ENCODE measurements around the gene MALRD1. TPM values are rescaled to one million over a fixed set of nuclear protein-coding genes. Genes with fewer than 3 reads are reported as not detected.

The MALRD1 gene
- total RNA-seq, 4 donors from 2014 or later: 0.33 to 7.5 (median 1.1) TPM

- Histone ChIP-seq H3K9me3 (no peaks in the 10 kb centered on the region), H3K27me3 (no peaks in the 10 kb centered on the region), H3K36me3 (no peaks in the 10 kb centered on the region), H3K27ac (replicated peaks in 1 of 4) (no peak overlapping the region), H3K4me1 (no peaks in the 10 kb centered on the region), H3K4me3 (no peak overlapping the region)
- no peak for DNase-seq (ENCODE audit: extremely low spot score)
- WGBS: 92% methylated on average over 9 of the region's 9 CpGs
- TF ChIP-seq EP300 (IDR thresholded peaks at IDR 0.05): no peak
- no peak for TF ChIP-seq POLR2A (IDR thresholded peaks at IDR 0.05; ENCODE audit: low read depth)
- TF ChIP-seq CTCF (IDR thresholded peaks at IDR 0.05): no peak
- no peak for TF ChIP-seq POLR2AphosphoS5 (IDR thresholded peaks at IDR 0.05)
- intact Hi-C loops (cut with DNase I): no loop called here
These were observed 546.7 kb downstream of the MALRD1 start for GRCh38 chr10:19595212-19595845.

DNA sequence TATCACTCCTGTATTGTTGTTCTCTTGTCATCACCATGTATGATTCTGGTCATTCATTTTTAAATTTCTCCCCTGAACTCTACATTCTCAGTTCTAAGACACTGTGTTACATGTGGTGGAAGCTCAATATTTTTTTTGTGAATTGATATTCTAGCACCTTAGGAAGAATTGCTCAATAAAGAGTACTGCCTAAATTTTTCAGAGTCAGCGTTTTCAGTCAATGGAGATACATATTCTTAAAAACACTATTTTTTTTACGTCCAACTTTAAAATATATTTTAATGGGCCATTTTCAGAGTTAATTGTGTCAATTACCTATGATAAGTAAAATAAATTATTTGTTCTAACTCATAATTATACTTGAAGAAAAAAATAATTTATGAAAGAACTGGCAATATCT lies 557.2 kb downstream of the MALRD1 start:
- WGBS: 95% methylated on average over 2 of the region's 2 CpGs
- Histone ChIP-seq H3K27ac (replicated peaks in 1 of 4) (no peak overlapping the region), H3K4me3 (no peak overlapping the region), H3K9me3 (no peaks in the 10 kb centered on the region), H3K27me3 (no peaks in the 10 kb centered on the region), H3K4me1 (no peaks in the 10 kb centered on the region), H3K36me3 (no peaks in the 10 kb centered on the region)
- intact Hi-C loops (cut with DNase I): no loop called here
- no peak for TF ChIP-seq CTCF (IDR thresholded peaks at IDR 0.05)
- TF ChIP-seq POLR2A (IDR thresholded peaks at IDR 0.05; ENCODE audit: low read depth): no peak
- no peak for TF ChIP-seq POLR2AphosphoS5 (IDR thresholded peaks at IDR 0.05)
- TF ChIP-seq EP300 (IDR thresholded peaks at IDR 0.05): no peak
- DNase-seq (ENCODE audit: extremely low spot score): no peak

DNA sequence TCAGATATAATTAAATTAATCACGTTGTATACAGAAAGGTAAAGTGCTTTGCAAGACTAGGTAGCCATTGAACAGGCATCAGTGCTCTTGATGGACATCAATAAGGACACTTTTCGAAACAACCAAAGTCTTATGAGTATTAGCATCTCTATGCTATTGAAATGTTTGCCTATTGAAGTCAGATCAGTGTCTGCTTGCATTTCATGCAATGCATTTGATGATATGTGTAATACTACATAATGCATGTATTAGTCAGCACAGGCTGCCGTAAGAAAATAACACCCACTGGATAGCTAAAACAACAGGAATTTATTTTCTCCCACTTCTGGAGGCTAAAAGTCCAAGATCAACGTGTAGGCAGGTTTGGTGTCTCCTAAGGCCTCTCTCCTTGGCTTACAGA lies 558.4 kb downstream of the MALRD1 start:
- no peaks in the 10 kb centered on the region for H3K9me3 ChIP-seq
- H3K27me3 ChIP-seq: no peaks in the 10 kb centered on the region
- no peak overlapping the region for H3K4me3 ChIP-seq
- DNase-seq (ENCODE audit: extremely low spot score): no peak
- intact Hi-C loops (cut with DNase I): no loop called here
- 90% methylated on average over 4 of the region's 4 CpGs for WGBS
- H3K27ac ChIP-seq (replicated peaks in 1 of 4): no peak overlapping the region
- H3K4me1 ChIP-seq: no peaks in the 10 kb centered on the region
- TF ChIP-seq POLR2AphosphoS5 (IDR thresholded peaks at IDR 0.05): no peak
- no peak for TF ChIP-seq EP300 (IDR thresholded peaks at IDR 0.05)
- no peak for TF ChIP-seq CTCF (IDR thresholded peaks at IDR 0.05)
- TF ChIP-seq POLR2A (IDR thresholded peaks at IDR 0.05; ENCODE audit: low read depth): no peak
- no peaks in the 10 kb centered on the region for H3K36me3 ChIP-seq

- no peaks in the 10 kb centered on the region for H3K27me3 ChIP-seq
- DNase-seq (ENCODE audit: extremely low spot score): no peak
- H3K36me3 ChIP-seq: no peaks in the 10 kb centered on the region
- H3K9me3 ChIP-seq: no peaks in the 10 kb centered on the region
- no peak overlapping the region for H3K4me3 ChIP-seq
- TF ChIP-seq EP300 (IDR thresholded peaks at IDR 0.05) (no peak), CTCF (IDR thresholded peaks at IDR 0.05) (no peak), POLR2A (IDR thresholded peaks at IDR 0.05; ENCODE audit: low read depth) (no peak), POLR2AphosphoS5 (IDR thresholded peaks at IDR 0.05) (no peak)
- H3K27ac ChIP-seq (replicated peaks in 1 of 4): no peak overlapping the region
- H3K4me1 ChIP-seq: no peaks in the 10 kb centered on the region
- intact Hi-C loops (cut with DNase I): no loop called here
These were observed 563.2 kb downstream of the MALRD1 start for GRCh38 chr10:19611775-19612174.

DNA sequence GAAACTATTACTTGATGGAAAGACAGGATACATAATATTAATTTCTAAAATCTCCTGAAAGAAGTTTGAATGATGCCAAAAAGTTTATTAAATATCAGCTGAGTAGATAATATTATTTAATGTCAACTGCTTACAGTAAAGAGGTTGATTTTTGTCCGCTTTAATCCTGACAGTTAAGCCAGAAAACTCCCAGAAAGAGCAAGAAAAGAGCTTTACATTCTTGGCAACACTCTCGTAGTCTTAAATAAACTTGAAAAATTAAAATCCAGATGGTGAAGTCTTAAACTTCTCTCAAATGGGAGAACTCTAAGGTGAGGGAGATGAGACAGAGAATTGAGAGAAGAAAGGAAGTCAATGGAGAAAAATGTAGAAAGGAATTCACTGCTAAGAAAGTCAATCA lies 568.4 kb downstream of the MALRD1 start:
- no peak for DNase-seq (ENCODE audit: extremely low spot score)
- TF ChIP-seq EP300 (IDR thresholded peaks at IDR 0.05) (no peak), CTCF (IDR thresholded peaks at IDR 0.05) (no peak), POLR2AphosphoS5 (IDR thresholded peaks at IDR 0.05) (no peak), POLR2A (IDR thresholded peaks at IDR 0.05; ENCODE audit: low read depth) (no peak)
- Histone ChIP-seq H3K27me3 (no peaks in the 10 kb centered on the region), H3K27ac (replicated peaks in 1 of 4) (no peak overlapping the region), H3K9me3 (no peaks in the 10 kb centered on the region), H3K36me3 (no peaks in the 10 kb centered on the region), H3K4me3 (no peak overlapping the region), H3K4me1 (no peaks in the 10 kb centered on the region)
- intact Hi-C loops (cut with DNase I): no loop called here
- WGBS: 65% methylated on average over 2 of the region's 2 CpGs
